ENCODE results near the gene GATA5. TPM values are rescaled to one million over a fixed set of nuclear protein-coding genes. Genes with fewer than 3 reads are reported as not detected.

GATA5 gene
- total RNA-seq, 1 experiment from 2014 or later: not detected

GRCh38 chr20:62469352-62469751 lies 6.4 kb downstream of the GATA5 start:
- Histone ChIP-seq H3K27me3 (replicated peaks) (peaks cover 81% of the 10 kb centered on the region), H3K4me1 (replicated peaks) (no peaks in the 10 kb centered on the region), H3K4me3 (no peak overlapping the region)

GRCh38 chr20:62466806-62467537 lies 8.8 kb downstream of the GATA5 start:
- H3K9me3 ChIP-seq (replicated peaks): no peaks in the 10 kb centered on the region
- H3K4me1 ChIP-seq (replicated peaks): no peaks in the 10 kb centered on the region
- peaks cover 64% of the 10 kb centered on the region for H3K27me3 ChIP-seq (replicated peaks)
- no peak overlapping the region for H3K27ac ChIP-seq
- DNase-seq (ENCODE audit: low read depth in 1 of 2, low spot score in 2 of 2): no peak
- H3K4me3 ChIP-seq: no peak overlapping the region
- no peaks in the 10 kb centered on the region for H3K36me3 ChIP-seq

More at GRCh38 chr20:62469352-62469751, 6.4 kb downstream of the GATA5 start:
- H3K9me3 ChIP-seq (replicated peaks): no peaks in the 10 kb centered on the region
- no peak overlapping the region for H3K27ac ChIP-seq
- no peaks in the 10 kb centered on the region for H3K36me3 ChIP-seq
- DNase-seq (ENCODE audit: low read depth in 1 of 2, low spot score in 2 of 2): no peak

- Histone ChIP-seq H3K27ac (no peak overlapping the region), H3K27me3 (replicated peaks) (peaks cover 66% of the 10 kb centered on the region), H3K36me3 (no peaks in the 10 kb centered on the region), H3K4me1 (replicated peaks) (no peaks in the 10 kb centered on the region), H3K4me3 (no peak overlapping the region), H3K9me3 (replicated peaks) (no peaks in the 10 kb centered on the region)
- DNase-seq (ENCODE audit: low read depth in 1 of 2, low spot score in 2 of 2): no peak
These were observed 9.6 kb downstream of the GATA5 start for GRCh38 chr20:62466072-62466760.

GRCh38 chr20:62464990-62465389 lies 10.8 kb downstream of the GATA5 start:
- Histone ChIP-seq H3K27me3 (replicated peaks) (peaks cover 66% of the 10 kb centered on the region), H3K4me3 (no peak overlapping the region), H3K27ac (no peak overlapping the region), H3K4me1 (replicated peaks) (no peaks in the 10 kb centered on the region), H3K36me3 (no peaks in the 10 kb centered on the region), H3K9me3 (replicated peaks) (no peaks in the 10 kb centered on the region)
- DNase-seq (ENCODE audit: low read depth in 1 of 2, low spot score in 2 of 2): no peak

- no peak overlapping the region for H3K4me3 ChIP-seq
- no peaks in the 10 kb centered on the region for H3K4me1 ChIP-seq (replicated peaks)
- no peaks in the 10 kb centered on the region for H3K9me3 ChIP-seq (replicated peaks)
- no peaks in the 10 kb centered on the region for H3K36me3 ChIP-seq
- H3K27ac ChIP-seq: no peak overlapping the region
- peaks cover 65% of the 10 kb centered on the region for H3K27me3 ChIP-seq (replicated peaks)
- no peak for DNase-seq (ENCODE audit: low read depth in 1 of 2, low spot score in 2 of 2)
These were observed 11.4 kb downstream of the GATA5 start for GRCh38 chr20:62464425-62464770.

GRCh38 chr20:62463651-62464424 lies 12.0 kb downstream of the GATA5 start:
- no peak for DNase-seq (ENCODE audit: low read depth in 1 of 2, low spot score in 2 of 2)
- no peak overlapping the region for H3K4me3 ChIP-seq
- H3K36me3 ChIP-seq: no peaks in the 10 kb centered on the region
- no peaks in the 10 kb centered on the region for H3K9me3 ChIP-seq (replicated peaks)
- no peak overlapping the region for H3K27ac ChIP-seq
- peaks cover 64% of the 10 kb centered on the region for H3K27me3 ChIP-seq (replicated peaks)
- H3K4me1 ChIP-seq (replicated peaks): no peaks in the 10 kb centered on the region

- DNase-seq (ENCODE audit: low read depth in 1 of 2, low spot score in 2 of 2): no peak
- Histone ChIP-seq H3K4me3 (no peak overlapping the region), H3K9me3 (replicated peaks) (no peaks in the 10 kb centered on the region), H3K27ac (no peak overlapping the region), H3K27me3 (replicated peaks) (peaks cover 65% of the 10 kb centered on the region), H3K4me1 (replicated peaks) (no peaks in the 10 kb centered on the region), H3K36me3 (no peaks in the 10 kb centered on the region)
These were observed 12.7 kb downstream of the GATA5 start for GRCh38 chr20:62462976-62463592.

GRCh38 chr20:62461834-62462233 lies 14.0 kb downstream of the GATA5 start:
- no peaks in the 10 kb centered on the region for H3K4me1 ChIP-seq (replicated peaks)
- peaks cover 70% of the 10 kb centered on the region for H3K27me3 ChIP-seq (replicated peaks)
- no peak overlapping the region for H3K4me3 ChIP-seq
- DNase-seq (ENCODE audit: low read depth in 1 of 2, low spot score in 2 of 2): no peak
- no peaks in the 10 kb centered on the region for H3K9me3 ChIP-seq (replicated peaks)
- no peak overlapping the region for H3K27ac ChIP-seq
- H3K36me3 ChIP-seq: no peaks in the 10 kb centered on the region

- Histone ChIP-seq H3K4me1 (replicated peaks) (no peaks in the 10 kb centered on the region), H3K9me3 (replicated peaks) (no peaks in the 10 kb centered on the region), H3K27ac (no peak overlapping the region), H3K36me3 (no peaks in the 10 kb centered on the region), H3K4me3 (no peak overlapping the region), H3K27me3 (replicated peaks) (peaks cover 70% of the 10 kb centered on the region)
- DNase-seq (ENCODE audit: low read depth in 1 of 2, low spot score in 2 of 2): no peak
These were observed 14.6 kb downstream of the GATA5 start for GRCh38 chr20:62461157-62461556.

- no peak overlapping the region for H3K27ac ChIP-seq
- no peak for DNase-seq (ENCODE audit: low read depth in 1 of 2, low spot score in 2 of 2)
- no peaks in the 10 kb centered on the region for H3K4me1 ChIP-seq (replicated peaks)
- H3K4me3 ChIP-seq: no peak overlapping the region
- peaks cover 70% of the 10 kb centered on the region for H3K27me3 ChIP-seq (replicated peaks)
- H3K36me3 ChIP-seq: no peaks in the 10 kb centered on the region
- H3K9me3 ChIP-seq (replicated peaks): no peaks in the 10 kb centered on the region
These were observed 15.1 kb downstream of the GATA5 start for GRCh38 chr20:62460678-62461077.

GRCh38 chr20:62459488-62459887 lies 16.3 kb downstream of the GATA5 start:
- no peak overlapping the region for H3K4me3 ChIP-seq
- no peaks in the 10 kb centered on the region for H3K36me3 ChIP-seq
- DNase-seq (ENCODE audit: low read depth in 1 of 2, low spot score in 2 of 2): no peak
- no peaks in the 10 kb centered on the region for H3K4me1 ChIP-seq (replicated peaks)
- no peaks in the 10 kb centered on the region for H3K9me3 ChIP-seq (replicated peaks)
- H3K27me3 ChIP-seq (replicated peaks): peaks cover 80% of the 10 kb centered on the region
- H3K27ac ChIP-seq: no peak overlapping the region

GRCh38 chr20:62458275-62459251 lies 17.2 kb downstream of the GATA5 start:
- no peak overlapping the region for H3K4me3 ChIP-seq
- peaks cover 90% of the 10 kb centered on the region for H3K27me3 ChIP-seq (replicated peaks)
- no peak for DNase-seq (ENCODE audit: low read depth in 1 of 2, low spot score in 2 of 2)
- H3K9me3 ChIP-seq (replicated peaks): no peaks in the 10 kb centered on the region
- H3K27ac ChIP-seq: no peak overlapping the region
- H3K36me3 ChIP-seq: no peaks in the 10 kb centered on the region
- no peaks in the 10 kb centered on the region for H3K4me1 ChIP-seq (replicated peaks)

GRCh38 chr20:62457831-62458230 lies 18.0 kb downstream of the GATA5 start:
- Histone ChIP-seq H3K27me3 (replicated peaks) (peaks cover 95% of the 10 kb centered on the region), H3K27ac (no peak overlapping the region), H3K4me3 (no peak overlapping the region), H3K9me3 (replicated peaks) (no peaks in the 10 kb centered on the region), H3K36me3 (no peaks in the 10 kb centered on the region), H3K4me1 (replicated peaks) (no peaks in the 10 kb centered on the region)
- DNase-seq (ENCODE audit: low read depth in 1 of 2, low spot score in 2 of 2): no peak

Data from SJSA1 (cell line).